Mucosa of stomach (tissue), 1 donor: Measurements from ENCODE around the gene MEX3B.

Source experiments
- H3K27me3 ChIP-seq: one replicate; pipeline ENCODE4 v1.7.0; 2013; ENCODE audit warnings: mild to moderate bottlenecking, low read length; ENCODE audit not compliant: control insufficient read depth, insufficient read depth
- H3K36me3 ChIP-seq: one replicate; pipeline ENCODE4 v1.7.0; 2013; ENCODE audit warnings: low read length; ENCODE audit not compliant: control insufficient read depth, insufficient read depth
- H3K4me1 ChIP-seq: one replicate; pipeline ENCODE4 v1.7.0; 2013; ENCODE audit warnings: mild to moderate bottlenecking, low read length; ENCODE audit not compliant: control insufficient read depth, insufficient read depth
- H3K4me3 ChIP-seq: one replicate; pipeline ENCODE4 v1.7.0; 2013; ENCODE audit warnings: low read length
- H3K9ac ChIP-seq: one replicate; pipeline ENCODE4 v1.7.0; 2013; ENCODE audit warnings: mild to moderate bottlenecking, low read length, moderate library complexity
- H3K9me3 ChIP-seq: one replicate; pipeline ENCODE4 v1.7.0; 2013; ENCODE audit warnings: mild to moderate bottlenecking, low read length, moderate library complexity; ENCODE audit not compliant: control insufficient read depth
- donor health status: Pancreatic carcinoma.

MEX3B gene

GRCh38 chr15:82045892-82046665 is at the start of gene MEX3B:
Gene MEX3B, minus strand, starts transcription at chr15:82046018. Its CDS starts 313 bp downstream, at chr15:82045705.
- no peaks in the 10 kb centered on the region for H3K9me3 ChIP-seq
- peak within 1 kb of the TSS; percentile 66 for H3K9ac ChIP-seq
- peak within 1 kb of the TSS; percentile 67 for H3K4me3 ChIP-seq
- H3K36me3 ChIP-seq: no peaks in the 10 kb centered on the region
- H3K27me3 ChIP-seq: peaks cover 46% of the 10 kb centered on the region
- H3K4me1 ChIP-seq: peaks cover 20% of the 10 kb centered on the region

DNA sequence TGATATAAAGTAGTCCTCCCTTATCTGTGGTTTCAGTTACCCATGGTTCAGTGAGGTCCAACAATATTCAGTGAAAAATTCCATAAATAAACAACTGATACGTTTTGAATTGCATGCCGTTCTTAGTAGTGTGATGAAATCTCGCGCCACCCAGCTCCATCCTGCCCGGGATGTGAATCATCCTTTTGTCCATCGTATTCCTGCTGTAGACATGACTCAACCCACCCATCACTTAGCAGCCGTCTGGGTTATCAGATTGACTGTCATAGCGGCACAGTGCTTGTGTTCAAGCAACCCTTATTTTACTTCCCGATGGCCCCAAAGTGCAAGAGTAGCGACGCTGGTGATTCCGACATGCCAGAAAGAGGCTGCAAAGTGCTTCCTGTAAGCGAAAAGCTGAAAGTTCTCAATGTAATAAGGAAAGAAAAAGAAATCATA is 48.0 kb upstream of the MEX3B start:
- no peak overlapping the region for H3K4me3 ChIP-seq
- no peaks in the 10 kb centered on the region for H3K36me3 ChIP-seq
- H3K9me3 ChIP-seq: no peaks in the 10 kb centered on the region
- no peaks in the 10 kb centered on the region for H3K27me3 ChIP-seq
- H3K4me1 ChIP-seq: no peaks in the 10 kb centered on the region
- no peak overlapping the region for H3K9ac ChIP-seq

- no peaks in the 10 kb centered on the region for H3K27me3 ChIP-seq
- no peaks in the 10 kb centered on the region for H3K36me3 ChIP-seq
- no peak overlapping the region for H3K4me3 ChIP-seq
- no peaks in the 10 kb centered on the region for H3K9me3 ChIP-seq
- no peak overlapping the region for H3K9ac ChIP-seq
- no peaks in the 10 kb centered on the region for H3K4me1 ChIP-seq
Measured at GRCh38 chr15:82093325-82093724, 47.5 kb upstream of the MEX3B start.

DNA sequence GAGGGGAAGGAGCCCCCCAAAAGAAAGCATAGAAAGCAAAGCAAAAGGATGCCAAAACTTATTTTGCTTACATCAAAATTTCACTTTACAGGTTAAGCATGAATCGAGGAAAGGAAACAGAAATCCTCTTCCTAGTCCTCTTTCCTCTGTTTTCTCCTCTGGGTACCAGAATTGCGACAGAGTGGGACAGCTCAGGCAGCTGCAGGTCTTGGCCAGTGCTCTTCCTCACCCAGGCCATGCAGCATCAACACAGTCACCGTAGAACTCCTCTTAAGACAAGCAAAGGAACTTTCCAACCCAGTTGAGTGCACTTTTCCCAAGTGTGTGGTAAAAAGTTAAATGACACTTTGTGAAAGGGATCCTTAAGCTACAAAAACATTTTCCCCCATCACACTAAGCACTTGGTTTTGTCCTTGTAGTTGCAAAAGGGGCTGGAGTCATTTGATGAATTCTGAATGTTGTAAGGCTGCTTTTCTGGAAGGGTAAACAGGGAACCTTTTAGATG is 45.9 kb upstream of the MEX3B start:
- Histone ChIP-seq H3K36me3 (no peaks in the 10 kb centered on the region), H3K9ac (no peak overlapping the region), H3K4me3 (no peak overlapping the region), H3K4me1 (no peaks in the 10 kb centered on the region), H3K9me3 (no peaks in the 10 kb centered on the region), H3K27me3 (no peaks in the 10 kb centered on the region)

GRCh38 chr15:82086243-82086995 is 40.6 kb upstream of the MEX3B start:
- H3K36me3 ChIP-seq: no peaks in the 10 kb centered on the region
- H3K4me1 ChIP-seq: no peaks in the 10 kb centered on the region
- H3K27me3 ChIP-seq: peaks cover 3% of the 10 kb centered on the region
- H3K4me3 ChIP-seq: no peak overlapping the region
- H3K9ac ChIP-seq: no peak overlapping the region
- H3K9me3 ChIP-seq: no peaks in the 10 kb centered on the region

DNA sequence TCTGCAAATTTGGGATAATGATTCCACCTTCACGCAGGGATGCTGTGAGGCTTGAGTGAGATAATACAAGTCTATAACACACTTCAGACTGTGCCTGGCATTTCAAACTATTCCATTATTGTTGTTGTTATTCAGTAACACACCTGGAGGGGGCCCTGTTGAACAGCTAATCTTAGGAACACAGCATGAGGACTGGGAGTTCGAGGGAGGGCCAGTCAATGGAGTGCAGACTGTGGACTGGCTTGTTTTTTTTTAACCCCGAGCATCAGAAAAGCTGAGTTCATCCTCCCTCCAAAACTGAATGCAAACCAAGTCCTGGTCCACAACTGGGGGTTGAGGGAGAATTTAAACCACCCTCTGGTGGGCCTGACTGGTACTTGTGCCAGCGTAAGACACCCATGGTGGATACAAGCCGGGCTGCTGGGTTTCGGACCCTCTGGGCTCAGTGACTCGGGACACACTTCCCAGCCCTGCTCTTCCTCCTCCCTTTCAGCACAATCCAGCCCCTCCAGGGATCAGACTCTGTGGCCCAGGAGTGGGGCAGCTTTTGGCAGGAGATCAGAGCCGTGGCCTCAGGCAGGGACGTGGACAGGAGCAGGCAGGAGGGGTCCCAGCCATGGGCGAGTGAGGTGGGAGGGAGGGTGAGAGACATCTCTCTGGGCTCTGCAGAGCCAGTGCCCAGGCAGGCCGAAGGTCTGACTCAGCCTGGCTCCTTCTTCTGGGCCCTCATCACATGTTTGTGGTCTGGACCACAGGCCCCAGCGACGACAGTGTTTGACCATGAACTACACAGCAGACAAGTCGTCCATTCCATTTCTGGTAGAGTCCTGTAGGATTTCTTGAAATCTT is 36.3 kb upstream of the MEX3B start:
- peaks cover 3% of the 10 kb centered on the region for H3K27me3 ChIP-seq
- no peak overlapping the region for H3K4me3 ChIP-seq
- H3K9ac ChIP-seq: no peak overlapping the region
- no peaks in the 10 kb centered on the region for H3K9me3 ChIP-seq
- H3K36me3 ChIP-seq: no peaks in the 10 kb centered on the region
- no peaks in the 10 kb centered on the region for H3K4me1 ChIP-seq

- Histone ChIP-seq H3K27me3 (peaks cover 1% of the 10 kb centered on the region), H3K36me3 (no peaks in the 10 kb centered on the region), H3K9ac (no peak overlapping the region), H3K4me1 (no peaks in the 10 kb centered on the region), H3K9me3 (no peaks in the 10 kb centered on the region), H3K4me3 (no peak overlapping the region)
Measured at GRCh38 chr15:82080774-82081173, 35.0 kb upstream of the MEX3B start.

DNA sequence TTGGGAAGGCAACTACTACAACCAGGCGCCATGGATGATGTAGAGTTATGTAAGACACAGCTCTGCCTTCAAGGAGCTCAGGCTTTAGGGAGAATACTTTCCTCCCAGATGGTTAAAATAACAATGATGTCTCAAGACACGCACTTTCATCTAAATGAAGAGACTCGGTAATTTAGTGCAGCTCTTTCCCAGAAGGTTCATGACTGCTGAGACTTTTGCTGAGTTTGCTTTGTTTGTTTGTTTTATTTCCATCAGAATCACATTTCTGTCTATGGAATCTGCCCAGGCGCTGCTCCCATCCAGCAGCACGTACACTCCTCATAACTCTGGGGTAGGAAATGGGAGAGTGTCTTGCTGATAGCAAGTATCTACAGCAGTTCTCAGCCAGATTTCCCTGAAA is 33.9 kb upstream of the MEX3B start:
- no peaks in the 10 kb centered on the region for H3K36me3 ChIP-seq
- no peak overlapping the region for H3K9ac ChIP-seq
- H3K4me3 ChIP-seq: no peak overlapping the region
- H3K4me1 ChIP-seq: no peaks in the 10 kb centered on the region
- no peaks in the 10 kb centered on the region for H3K27me3 ChIP-seq
- no peaks in the 10 kb centered on the region for H3K9me3 ChIP-seq

GRCh38 chr15:82074610-82075009 is 28.8 kb upstream of the MEX3B start:
- H3K9me3 ChIP-seq: no peaks in the 10 kb centered on the region
- H3K9ac ChIP-seq: no peak overlapping the region
- H3K4me1 ChIP-seq: no peaks in the 10 kb centered on the region
- no peaks in the 10 kb centered on the region for H3K36me3 ChIP-seq
- no peaks in the 10 kb centered on the region for H3K27me3 ChIP-seq
- no peak overlapping the region for H3K4me3 ChIP-seq

- H3K4me1 ChIP-seq: no peaks in the 10 kb centered on the region
- H3K36me3 ChIP-seq: no peaks in the 10 kb centered on the region
Measured at GRCh38 chr15:82072926-82073537, 27.2 kb upstream of the MEX3B start.

DNA sequence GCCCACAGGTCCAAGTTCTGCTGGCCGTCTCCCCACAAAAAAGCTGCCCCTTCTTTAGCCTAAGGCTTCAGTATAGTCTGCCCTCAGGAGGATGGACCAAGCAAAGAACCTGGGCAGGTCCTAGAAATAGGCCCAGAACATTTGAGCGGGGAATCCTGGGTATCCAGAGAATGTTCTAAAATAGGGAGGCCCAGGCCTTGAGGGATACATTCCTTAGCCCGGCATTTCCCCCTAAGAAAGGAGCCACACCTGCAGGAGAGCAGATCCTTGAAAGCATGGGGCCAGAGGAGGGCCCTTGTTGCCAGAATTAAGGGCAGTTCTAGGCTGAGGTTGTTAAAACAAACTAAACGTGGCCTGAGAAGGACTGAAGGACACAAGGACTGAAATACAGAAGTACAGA is 20.6 kb upstream of the MEX3B start:
- H3K4me1 ChIP-seq: no peaks in the 10 kb centered on the region
- H3K4me3 ChIP-seq: no peak overlapping the region
- H3K9me3 ChIP-seq: no peaks in the 10 kb centered on the region
- no peaks in the 10 kb centered on the region for H3K36me3 ChIP-seq
- peaks cover 5% of the 10 kb centered on the region for H3K27me3 ChIP-seq
- no peak overlapping the region for H3K9ac ChIP-seq

More at GRCh38 chr15:82072926-82073537, 27.2 kb upstream of the MEX3B start:
- no peak overlapping the region for H3K4me3 ChIP-seq
- H3K9ac ChIP-seq: no peak overlapping the region
- H3K9me3 ChIP-seq: no peaks in the 10 kb centered on the region
- no peaks in the 10 kb centered on the region for H3K27me3 ChIP-seq
